Measurements from ENCODE around the gene FOXJ3.

- TF ChIP-seq POLR2A (IDR thresholded peaks at IDR 0.05) (no peak), CTCF (IDR thresholded peaks at IDR 0.05) (no peak)
These were observed 193.1 kb downstream of the FOXJ3 start for GRCh38 chr1:42141978-42142377.

Data from breast epithelium (tissue), 3 donors.